NCI-H2196 (cell line): ENCODE data around the gene WDR37.

ENCODE experiments used
- DNase-seq: peaks from one replicate; lab custom pipeline; 2025; ENCODE audit not compliant: unreplicated experiment; lab: John Stamatoyannopoulos, UW

The WDR37 gene

GRCh38 chr10:1166101-1166827 lies 110.1 kb downstream of the WDR37 start:
- no peak for DNase-seq

- no peak for DNase-seq
Observed at GRCh38 chr10:1166828-1167275, 110.7 kb downstream of the WDR37 start.

- DNase-seq = no peak
Observed at GRCh38 chr10:1168763-1169162, 112.6 kb downstream of the WDR37 start.

GRCh38 chr10:1169186-1169885 lies 113.2 kb downstream of the WDR37 start:
- no peak for DNase-seq

- DNase-seq = no peak
Observed at GRCh38 chr10:1169981-1170866, 114.0 kb downstream of the WDR37 start.

- DNase-seq = no peak
Observed at GRCh38 chr10:1170867-1171180, 114.6 kb downstream of the WDR37 start.

- no peak for DNase-seq
Observed at GRCh38 chr10:1171182-1171581, 115.0 kb downstream of the WDR37 start.

- DNase-seq = no peak
Observed at GRCh38 chr10:1171586-1171985, 115.4 kb downstream of the WDR37 start.

- DNase-seq = no peak
Observed at GRCh38 chr10:1172256-1172984, 116.2 kb downstream of the WDR37 start.

GRCh38 chr10:1173091-1173490 lies 116.9 kb downstream of the WDR37 start:
- DNase-seq = no peak

GRCh38 chr10:1174022-1174421 lies 117.8 kb downstream of the WDR37 start:
- no peak for DNase-seq

- DNase-seq = no peak
Observed at GRCh38 chr10:1175956-1176565, 119.9 kb downstream of the WDR37 start.

- no peak for DNase-seq
Observed at GRCh38 chr10:1177936-1178335, 121.8 kb downstream of the WDR37 start.

- DNase-seq = no peak
Observed at GRCh38 chr10:1178506-1178905, 122.3 kb downstream of the WDR37 start.

GRCh38 chr10:1179346-1180070 lies 123.3 kb downstream of the WDR37 start:
- DNase-seq = no peak

GRCh38 chr10:1180071-1180730 lies 124.0 kb downstream of the WDR37 start:
- DNase-seq = no peak

- no peak for DNase-seq
Observed at GRCh38 chr10:1180836-1181235, 124.7 kb downstream of the WDR37 start.
